ENCODE data around the gene AK8.
"Not testable (repeated sequence)": the region's sequence is repeated elsewhere in the genome, so short reads cannot be mapped to it uniquely, and the experiment has no call there.

AK8 gene

GRCh38 chr9:132774886-132775285 is 103.2 kb downstream of the AK8 start:
- H3K9me2 ChIP-seq (replicated peaks; ENCODE audit: low read depth, low read length) = no peaks in the 10 kb centered on the region
- peaks cover 7% of the 10 kb centered on the region; the same call in 1 of the 2 replicates for H3K79me2 ChIP-seq (ENCODE audit: insufficient read depth, low read length)
- H3K4me1 ChIP-seq (ENCODE audit: insufficient read depth, low read length, poor library complexity, severe bottlenecking) = peaks cover 5% of the 10 kb centered on the region
- H3F3A ChIP-seq (ENCODE audit: low read depth) = no peaks in the 10 kb centered on the region; the same call in 1 of the 2 replicates
- no peak overlapping the region for H3K9ac ChIP-seq (ENCODE audit: low read depth, low read length, poor library complexity, severe bottlenecking)
- no peak overlapping the region for H3K4me2 ChIP-seq (ENCODE audit: low read depth, low read length, poor library complexity, severe bottlenecking)
- H2AFZ ChIP-seq (ENCODE audit: low read length) = no peak overlapping the region; the same call in 1 of the 2 replicates
- no peaks in the 10 kb centered on the region for H4K20me1 ChIP-seq (ENCODE audit: insufficient read depth, low read length, poor library complexity, severe bottlenecking)
- H3K36me3 ChIP-seq (ENCODE audit: insufficient read depth, low read length) = no peaks in the 10 kb centered on the region
- H3K4me3 ChIP-seq (ENCODE audit: low read length, poor library complexity, severe bottlenecking) = no peak overlapping the region
- no peak for TF ChIP-seq CTCF (conservative IDR thresholded peaks at IDR 0.05; ENCODE audit: low read length)
- TF ChIP-seq EZH2phosphoT487 (IDR thresholded peaks at IDR 0.05; ENCODE audit: borderline replicate concordance) = no peak
- H3K9me3 ChIP-seq (ENCODE audit: insufficient read depth, low read depth, low read length) = no peaks in the 10 kb centered on the region
- H3K27me3 ChIP-seq (ENCODE audit: insufficient read depth, low read length, poor library complexity, severe bottlenecking) = no peaks in the 10 kb centered on the region

GRCh38 chr9:132773764-132774339 is 104.2 kb downstream of the AK8 start:
- no peaks in the 10 kb centered on the region for H3K27me3 ChIP-seq (ENCODE audit: insufficient read depth, low read length, poor library complexity, severe bottlenecking)
- no peaks in the 10 kb centered on the region for H3K9me2 ChIP-seq (replicated peaks; ENCODE audit: low read depth, low read length)
- no peaks in the 10 kb centered on the region for H3K9me3 ChIP-seq (ENCODE audit: insufficient read depth, low read depth, low read length)
- H3K79me2 ChIP-seq (ENCODE audit: insufficient read depth, low read length) = peaks cover 7% of the 10 kb centered on the region; the same call in 1 of the 2 replicates
- H3K4me3 ChIP-seq (ENCODE audit: low read length, poor library complexity, severe bottlenecking) = no peak overlapping the region
- H2AFZ ChIP-seq (ENCODE audit: low read length) = no peak overlapping the region
- H3K9ac ChIP-seq (ENCODE audit: low read depth, low read length, poor library complexity, severe bottlenecking) = no peak overlapping the region
- no peaks in the 10 kb centered on the region for H3K36me3 ChIP-seq (ENCODE audit: insufficient read depth, low read length)
- H3K4me1 ChIP-seq (ENCODE audit: insufficient read depth, low read length, poor library complexity, severe bottlenecking) = peaks cover 13% of the 10 kb centered on the region
- H3F3A ChIP-seq (ENCODE audit: low read depth) = no peaks in the 10 kb centered on the region; the same call in 1 of the 2 replicates
- H3K4me2 ChIP-seq (ENCODE audit: low read depth, low read length, poor library complexity, severe bottlenecking) = no peak overlapping the region
- TF ChIP-seq CTCF (conservative IDR thresholded peaks at IDR 0.05; ENCODE audit: low read length) (no peak), EZH2phosphoT487 (IDR thresholded peaks at IDR 0.05; ENCODE audit: borderline replicate concordance) (no peak)
- H4K20me1 ChIP-seq (ENCODE audit: insufficient read depth, low read length, poor library complexity, severe bottlenecking) = no peaks in the 10 kb centered on the region

- H2AFZ ChIP-seq (ENCODE audit: low read length) = no peak overlapping the region
- no peak overlapping the region for H3K4me2 ChIP-seq (ENCODE audit: low read depth, low read length, poor library complexity, severe bottlenecking)
- H3K9ac ChIP-seq (ENCODE audit: low read depth, low read length, poor library complexity, severe bottlenecking) = no peak overlapping the region
- no peaks in the 10 kb centered on the region for H3K9me3 ChIP-seq (ENCODE audit: insufficient read depth, low read depth, low read length)
- TF ChIP-seq EZH2phosphoT487 (IDR thresholded peaks at IDR 0.05; ENCODE audit: borderline replicate concordance) (no peak), CTCF (conservative IDR thresholded peaks at IDR 0.05; ENCODE audit: low read length) (no peak)
- H3K4me3 ChIP-seq (ENCODE audit: low read length, poor library complexity, severe bottlenecking) = no peak overlapping the region
- no peaks in the 10 kb centered on the region for H3K9me2 ChIP-seq (replicated peaks; ENCODE audit: low read depth, low read length)
- no peaks in the 10 kb centered on the region for H4K20me1 ChIP-seq (ENCODE audit: insufficient read depth, low read length, poor library complexity, severe bottlenecking)
- peaks cover 7% of the 10 kb centered on the region; the same call in 1 of the 2 replicates for H3K79me2 ChIP-seq (ENCODE audit: insufficient read depth, low read length)
- H3K4me1 ChIP-seq (ENCODE audit: insufficient read depth, low read length, poor library complexity, severe bottlenecking) = peaks cover 13% of the 10 kb centered on the region
- H3K36me3 ChIP-seq (ENCODE audit: insufficient read depth, low read length) = no peaks in the 10 kb centered on the region
- H3K27me3 ChIP-seq (ENCODE audit: insufficient read depth, low read length, poor library complexity, severe bottlenecking) = no peaks in the 10 kb centered on the region
- H3F3A ChIP-seq (ENCODE audit: low read depth) = no peaks in the 10 kb centered on the region; the same call in 1 of the 2 replicates
Measured at GRCh38 chr9:132773093-132773492, 105.0 kb downstream of the AK8 start.

GRCh38 chr9:132771752-132772151 is 106.3 kb downstream of the AK8 start:
- H3K4me2 ChIP-seq (ENCODE audit: low read depth, low read length, poor library complexity, severe bottlenecking); H3K79me2 ChIP-seq (ENCODE audit: insufficient read depth, low read length); H3K4me3 ChIP-seq (ENCODE audit: low read length, poor library complexity, severe bottlenecking); H3K36me3 ChIP-seq (ENCODE audit: insufficient read depth, low read length); H3K9ac ChIP-seq (ENCODE audit: low read depth, low read length, poor library complexity, severe bottlenecking); H3F3A ChIP-seq (ENCODE audit: low read depth); H3K27me3 ChIP-seq (ENCODE audit: insufficient read depth, low read length, poor library complexity, severe bottlenecking); H4K20me1 ChIP-seq (ENCODE audit: insufficient read depth, low read length, poor library complexity, severe bottlenecking); H3K9me2 ChIP-seq (replicated peaks; ENCODE audit: low read depth, low read length); H2AFZ ChIP-seq (ENCODE audit: low read length); H3K9me3 ChIP-seq (ENCODE audit: insufficient read depth, low read depth, low read length): not testable (repeated sequence)
- peaks cover 13% of the 10 kb centered on the region for H3K4me1 ChIP-seq (ENCODE audit: insufficient read depth, low read length, poor library complexity, severe bottlenecking)

All from Loucy (cell line).